ENCODE measurements around the gene NEUROD2. TPM values are rescaled to one million over a fixed set of nuclear protein-coding genes. Genes with fewer than 3 reads are reported as not detected.

The NEUROD2 gene
- total RNA-seq = not detected in 2 replicates

GRCh38 chr17:39607851-39608130 is at the start of gene NEUROD2:
Gene NEUROD2 (minus strand): TSS chr17:39607920. CDS start chr17:39606599, 1,321 bp downstream.
- DNase-seq (ENCODE audit: low read depth, low spot score) = no peak

- no peak for DNase-seq (ENCODE audit: low read depth, low spot score)
Observed at GRCh38 chr17:39655105-39655504, 47.4 kb upstream of the NEUROD2 start.

- no peak for DNase-seq (ENCODE audit: low read depth, low spot score)
Observed at GRCh38 chr17:39653662-39654331, 46.1 kb upstream of the NEUROD2 start.

GRCh38 chr17:39653316-39653661 is 45.6 kb upstream of the NEUROD2 start:
- DNase-seq (ENCODE audit: low read depth, low spot score) = no peak

GRCh38 chr17:39652587-39653315 is 45.0 kb upstream of the NEUROD2 start:
- no peak for DNase-seq (ENCODE audit: low read depth, low spot score)

GRCh38 chr17:39651923-39652586 is 44.3 kb upstream of the NEUROD2 start:
- DNase-seq (ENCODE audit: low read depth, low spot score) = no peak

GRCh38 chr17:39650121-39650579 is 42.4 kb upstream of the NEUROD2 start:
- DNase-seq (ENCODE audit: low read depth, low spot score) = no peak

GRCh38 chr17:39648616-39649366 is 41.1 kb upstream of the NEUROD2 start:
- no peak for DNase-seq (ENCODE audit: low read depth, low spot score)

- DNase-seq (ENCODE audit: low read depth, low spot score) = no peak
Observed at GRCh38 chr17:39647256-39647655, 39.5 kb upstream of the NEUROD2 start.

- no peak for DNase-seq (ENCODE audit: low read depth, low spot score)
Observed at GRCh38 chr17:39643271-39643670, 35.6 kb upstream of the NEUROD2 start.

GRCh38 chr17:39642291-39643074 is 34.8 kb upstream of the NEUROD2 start:
- DNase-seq (ENCODE audit: low read depth, low spot score) = no peak

- DNase-seq (ENCODE audit: low read depth, low spot score) = no peak
Observed at GRCh38 chr17:39641883-39642282, 34.2 kb upstream of the NEUROD2 start.

GRCh38 chr17:39641097-39641496 is 33.4 kb upstream of the NEUROD2 start:
- DNase-seq (ENCODE audit: low read depth, low spot score) = no peak

- no peak for DNase-seq (ENCODE audit: low read depth, low spot score)
Observed at GRCh38 chr17:39640591-39641031, 32.9 kb upstream of the NEUROD2 start.

GRCh38 chr17:39639566-39640458 is 32.1 kb upstream of the NEUROD2 start:
- no peak for DNase-seq (ENCODE audit: low read depth, low spot score)

- DNase-seq (ENCODE audit: low read depth, low spot score) = no peak
Observed at GRCh38 chr17:39639043-39639442, 31.3 kb upstream of the NEUROD2 start.

- DNase-seq (ENCODE audit: low read depth, low spot score) = no peak
Observed at GRCh38 chr17:39638317-39638716, 30.6 kb upstream of the NEUROD2 start.

- peak; percentile 46 for DNase-seq (ENCODE audit: low read depth, low spot score)
Observed at GRCh38 chr17:39636927-39637736, 29.4 kb upstream of the NEUROD2 start, which contains the start of gene STARD3. Gene STARD3 (plus strand): TSS chr17:39637144. CDS start chr17:39653532, 16,388 bp downstream.

- DNase-seq (ENCODE audit: low read depth, low spot score) = no peak
Observed at GRCh38 chr17:39636587-39636926, 28.8 kb upstream of the NEUROD2 start.

Measured in pulmonary artery endothelial cell (primary cell).